Endothelial cell of umbilical vein (primary cell): Measurements from ENCODE around the gene GAL3ST1. TPM values are rescaled to one million over a fixed set of nuclear protein-coding genes. Genes with fewer than 3 reads are reported as not detected.

Experiments
- BruUV-seq: library from RNA; stranded (reverse); fragments of 400-500 nt; replicated peaks from 2 replicates; lab custom pipeline; 2021; lab: Mats Ljungman, UMichigan
- CTCF ChIA-PET: fragments of 300-600, 350-600 bp; sonication (Branson Sonifier 250); formaldehyde crosslinking; loops from one replicate; lab custom pipeline; 2021; ENCODE audit warnings: antibody characterized with exemption, inconsistent platforms; lab: Charles Lee
- POLR2A ChIA-PET: fragments of 300-600, 350-600 bp; sonication (Branson Sonifier 250); formaldehyde crosslinking; loops from one replicate; lab custom pipeline; 2021; ENCODE audit warnings: antibody characterized with exemption, inconsistent platforms; lab: Charles Lee
- DNase-seq: peaks from one replicate; pipeline ENCODE4 v3.0.0-alpha.2; 2011; ENCODE audit warnings: low read depth, low spot score
- FAIRE-seq: peaks from 2 replicates; lab custom pipeline; 2011; peaks lifted over from hg19 to GRCh38; lab: Jason Lieb, UNC
- H2AFZ ChIP-seq: 2 replicates; pipeline ENCODE4 v1.6.0; 2012; ENCODE audit warnings: low read depth, low read length, control low read depth, inconsistent platforms
- H3K27ac ChIP-seq: 2 replicates; pipeline ENCODE4 v1.5.1; 2011; ENCODE audit warnings: low read depth, mild to moderate bottlenecking, control low read depth, low read length, moderate library complexity; ENCODE audit not compliant: insufficient read depth
- H3K27me3 ChIP-seq, 2 experiments: 2 replicates each; pipeline versions ENCODE4 v1.6.0 to v1.6.1; 2011; ENCODE audit warnings: low read length in 2 of 2, mixed read lengths in 1 of 2; ENCODE audit not compliant: control insufficient read depth in 2 of 2, insufficient read depth in 2 of 2
- H3K36me3 ChIP-seq, 2 experiments: 2 replicates in 1 of 2; 3 replicates in 1 of 2; pipeline ENCODE4 v1.5.1; 2011; ENCODE audit warnings: low read length in 2 of 2, mild to moderate bottlenecking in 1 of 2, moderate library complexity in 1 of 2; ENCODE audit not compliant: control insufficient read depth in 2 of 2, insufficient read depth in 2 of 2; ENCODE audit errors: extremely low read depth in 1 of 2
- H3K4me1 ChIP-seq: 3 replicates; pipeline ENCODE4 v1.5.1; 2011; ENCODE audit warnings: mild to moderate bottlenecking, low read length; ENCODE audit not compliant: control insufficient read depth, insufficient read depth; ENCODE audit errors: extremely low read depth
- H3K4me2 ChIP-seq: 2 replicates; pipeline ENCODE4 v1.6.1; 2011; ENCODE audit warnings: low read length, control low read depth, mixed read lengths; ENCODE audit not compliant: insufficient read depth
- H3K4me3 ChIP-seq, 3 experiments: fragments of 200-600 bp in 1 of 3; sonication (generic), shearing (Covaris generic) in 1 of 3; replicated peaks in 1 of 3; 2 replicates each; pipeline ENCODE4 v1.5.1; 2011 to 2016; ENCODE audit warnings: control low read depth in 3 of 3, low read length in 3 of 3, mild to moderate bottlenecking in 2 of 3, inconsistent platforms in 1 of 3, low read depth in 1 of 3, moderate library complexity in 1 of 3; ENCODE audit not compliant: insufficient read depth in 1 of 3
- H3K79me2 ChIP-seq: 2 replicates; pipeline ENCODE4 v1.6.0; 2012; ENCODE audit warnings: low read length, inconsistent platforms; ENCODE audit not compliant: control insufficient read depth, insufficient read depth
- H3K9ac ChIP-seq: replicated peaks from 2 replicates; pipeline ENCODE3; 2011; ENCODE audit warnings: low read length, control low read depth; ENCODE audit not compliant: insufficient read depth; ENCODE audit errors: extremely low read depth
- H3K9me1 ChIP-seq: replicated peaks from 3 replicates; pipeline ENCODE4 v1.6.0; 2011; ENCODE audit warnings: mild to moderate bottlenecking, low read length; ENCODE audit not compliant: control insufficient read depth, insufficient read depth; ENCODE audit errors: extremely low read depth
- H3K9me3 ChIP-seq: replicated peaks from 2 replicates; pipeline ENCODE4 v1.5.1; 2012; ENCODE audit warnings: low read length, inconsistent platforms; ENCODE audit not compliant: control insufficient read depth, insufficient read depth
- H4K20me1 ChIP-seq: replicated peaks from 2 replicates; pipeline ENCODE3; 2011; ENCODE audit warnings: mild to moderate bottlenecking, low read length; ENCODE audit not compliant: control insufficient read depth, insufficient read depth; ENCODE audit errors: extremely low read depth
- EZH2 ChIP-seq: IDR thresholded peaks from 2 replicates; pipeline ENCODE4 v1.6.1; 2012; ENCODE audit warnings: borderline replicate concordance, low read depth, mild to moderate bottlenecking, moderate library complexity, low read length, inconsistent platforms; ENCODE audit not compliant: severe bottlenecking
- FOS ChIP-seq: IDR thresholded peaks from 2 replicates; pipeline ENCODE4 v1.6.1; 2011; ENCODE audit warnings: mild to moderate bottlenecking, low read length, moderate library complexity, borderline replicate concordance; ENCODE audit not compliant: insufficient read depth
- GATA2 ChIP-seq: IDR thresholded peaks from 2 replicates; pipeline ENCODE4 v1.7.0; 2011; ENCODE audit warnings: low read depth, mild to moderate bottlenecking, moderate library complexity, mixed read lengths, low read length; ENCODE audit not compliant: insufficient read length, insufficient read depth
- JUN ChIP-seq: IDR thresholded peaks from 2 replicates; pipeline ENCODE4 v1.6.1; 2011; ENCODE audit warnings: borderline replicate concordance, low read depth; ENCODE audit not compliant: insufficient read length, insufficient read depth
- MYC ChIP-seq: IDR thresholded peaks from one replicate; pipeline ENCODE4 v1.6.1; 2011; ENCODE audit warnings: mild to moderate bottlenecking, low read depth, low read length
- POLR2A ChIP-seq: IDR thresholded peaks from 2 replicates; pipeline ENCODE4 v1.6.1; 2012; ENCODE audit warnings: low read depth, mild to moderate bottlenecking, control low read depth, low read length
- POLR2AphosphoS5 ChIP-seq: IDR thresholded peaks from 2 replicates; pipeline ENCODE4 v1.6.1; 2012; ENCODE audit warnings: low read depth, mild to moderate bottlenecking, control low read depth, low read length, moderate library complexity; ENCODE audit not compliant: insufficient read depth
- dilution Hi-C: fragments of 300-500 bp; cut with MboI; formaldehyde crosslinking; loops from one replicate; pipeline ENCODE4 v1.15.0; 2019; ENCODE audit warnings: low sequenced_read_pairs; ENCODE audit not compliant: extremely low pct_ligation_motif_present
- intact Hi-C: fragments of 100-400 bp; cut with micrococcal nuclease; formaldehyde crosslinking; loops from one replicate; pipeline ENCODE4 v1.10.0; 2022
- polyA plus RNA-seq, 4 experiments: library from polyadenylated mRNA; depleted of rRNA in 3 of 4; stranded (reverse) in 3 of 4; unstranded in 1 of 4; fragments of >200 nt; gene quantifications; 2 replicates each; pipeline versions ENCODE4 v1.2.1 to v1.2.3, GENCODE V29; 2011 to 2012; ENCODE audit warnings: missing spikeins in 1 of 4
- total RNA-seq: library from RNA; stranded (reverse); gene quantifications from 2 replicates; pipeline ENCODE4 v1.2.3, GENCODE V29; 2021
- TF ChIP-seq, protein P1 (sequence below), 2 donors: IDR thresholded peaks; 1 replicate in 1 of 2; 2 replicates in 1 of 2; pipeline ENCODE4 v1.5.1; 2011; ENCODE audit warnings: low read length in 2 of 2, mild to moderate bottlenecking in 2 of 2, moderate library complexity in 2 of 2, control low read depth in 1 of 2, inconsistent platforms in 1 of 2, low read depth in 1 of 2; ENCODE audit not compliant: insufficient read depth in 1 of 2; ENCODE audit errors: extremely low read depth in 1 of 2
- TF ChIP-seq, protein P2 (sequence below): IDR thresholded peaks from 2 replicates; pipeline ENCODE4 v1.6.1; 2011; ENCODE audit not compliant: insufficient read depth, insufficient read length

GAL3ST1 gene
- total and polyA plus RNA-seq, 2 donors (not counting 3 experiments of a cell fraction or from before 2014, with no cell fraction given): not detected

DNA sequence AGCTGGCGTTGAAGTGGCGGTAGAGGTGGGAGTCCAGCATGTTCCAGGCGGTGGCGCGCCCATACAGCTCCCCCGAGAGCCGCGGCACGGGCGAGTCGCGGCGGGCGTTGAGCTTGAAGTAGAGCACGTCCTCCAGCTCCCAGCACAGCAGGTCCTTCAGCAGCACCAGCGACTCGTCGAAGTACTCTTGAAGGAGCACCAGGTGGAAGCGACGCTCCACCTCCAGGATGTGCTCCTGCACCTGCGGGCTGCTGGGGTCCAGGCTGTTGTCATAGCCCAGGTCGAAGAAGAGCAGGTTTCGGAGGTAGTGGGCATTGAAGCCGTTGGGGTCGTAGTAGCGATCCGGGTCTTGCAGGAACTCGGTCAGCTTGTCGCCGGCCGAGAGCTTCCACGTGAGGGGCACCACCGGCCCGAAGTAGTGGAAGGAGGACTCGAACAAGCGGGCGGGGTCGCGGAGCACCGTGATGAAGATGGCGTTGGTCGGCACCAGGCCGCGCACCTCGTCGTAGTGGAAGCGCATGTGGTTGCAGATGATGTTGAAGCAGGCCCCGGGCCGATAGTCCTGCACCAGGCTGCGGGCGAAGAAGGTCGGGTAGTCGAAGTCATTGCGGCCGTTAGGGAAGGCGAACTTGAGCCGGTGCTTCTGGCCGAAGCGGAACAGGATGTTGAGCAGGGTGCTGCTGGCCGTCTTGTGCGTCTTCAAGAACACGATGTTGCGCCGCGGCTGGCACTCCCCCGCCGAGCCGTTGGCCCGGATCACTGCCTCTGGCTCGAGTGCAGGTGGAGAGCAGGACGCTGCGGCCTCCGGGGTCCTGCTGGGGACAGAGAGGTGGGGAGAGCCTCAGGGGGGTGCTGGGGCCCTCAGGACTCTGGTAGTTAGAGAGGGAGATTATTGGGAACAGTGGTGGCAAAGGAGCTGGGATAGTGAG, 18.9 kb downstream of the GAL3ST1 start:
- TF ChIP-seq EZH2 (no peak), FOS (no peak), MYC (no peak), POLR2A (no peak), JUN (no peak)
- ChIA-PET CTCF (interaction anchor here (1.0 kb wide), 1 partner anchor 11 kb away, joined by 3 read pairs; no protein-coding TSS in a partner anchor), POLR2A (no interaction called here)
- dilution Hi-C loops (no loop called here), intact Hi-C loops (no loop called here)
- no peaks in the 10 kb centered on the region for H4K20me1 ChIP-seq
- no peaks in the 10 kb centered on the region for H3K9me3 ChIP-seq
- no peak overlapping the region for H2AFZ ChIP-seq
- H3K9ac ChIP-seq: no peak overlapping the region
- H3K4me2 ChIP-seq: no peak overlapping the region
- FAIRE-seq (no peak), DNase-seq (no peak)
- H3K27ac ChIP-seq: no peak overlapping the region
- BruUV-seq: no TSS peak
- H3K27me3 ChIP-seq: no peaks in the 10 kb centered on the region
- H3K9me1 ChIP-seq: no peaks in the 10 kb centered on the region
- H3K79me2 ChIP-seq: no peaks in the 10 kb centered on the region
- H3K4me3 ChIP-seq: no peak overlapping the region
- no peaks in the 10 kb centered on the region for H3K4me1 ChIP-seq
- no peaks in the 10 kb centered on the region for H3K36me3 ChIP-seq

DNA sequence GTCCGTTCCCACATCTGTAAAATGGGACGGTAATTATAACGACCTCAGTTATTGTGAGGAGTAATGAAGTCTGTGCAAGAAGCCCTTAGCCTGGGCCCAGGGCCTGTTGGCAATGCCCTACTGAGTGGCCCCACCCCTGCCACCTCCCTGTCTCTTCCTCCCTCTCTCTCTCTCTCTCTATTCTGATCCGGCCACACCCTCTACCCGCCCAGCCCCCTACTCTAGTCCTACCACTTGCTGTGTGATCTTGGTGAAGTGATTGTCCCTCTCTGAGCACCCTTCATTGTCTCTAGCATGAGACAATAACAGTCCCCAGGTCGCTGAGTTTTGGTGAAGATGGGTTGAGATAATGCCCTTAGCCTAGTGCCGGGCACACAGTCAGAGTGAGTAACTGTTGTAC, 20.5 kb downstream of the GAL3ST1 start:
- H3K79me2 ChIP-seq: no peaks in the 10 kb centered on the region
- H3K36me3 ChIP-seq: no peaks in the 10 kb centered on the region
- H3K27me3 ChIP-seq: peaks cover 0 to 2% of the 10 kb centered on the region in 2 experiments
- H3K4me3 ChIP-seq: no peak overlapping the region
- H4K20me1 ChIP-seq: no peaks in the 10 kb centered on the region
- H2AFZ ChIP-seq: no peak overlapping the region
- DNase-seq (no peak), FAIRE-seq (no peak)
- H3K4me2 ChIP-seq: no peak overlapping the region
- no TSS peak for BruUV-seq
- ChIA-PET CTCF (no interaction called here), POLR2A (no interaction called here)
- no peaks in the 10 kb centered on the region for H3K4me1 ChIP-seq
- TF ChIP-seq JUN: no peak
- TF ChIP-seq, protein P1, sequence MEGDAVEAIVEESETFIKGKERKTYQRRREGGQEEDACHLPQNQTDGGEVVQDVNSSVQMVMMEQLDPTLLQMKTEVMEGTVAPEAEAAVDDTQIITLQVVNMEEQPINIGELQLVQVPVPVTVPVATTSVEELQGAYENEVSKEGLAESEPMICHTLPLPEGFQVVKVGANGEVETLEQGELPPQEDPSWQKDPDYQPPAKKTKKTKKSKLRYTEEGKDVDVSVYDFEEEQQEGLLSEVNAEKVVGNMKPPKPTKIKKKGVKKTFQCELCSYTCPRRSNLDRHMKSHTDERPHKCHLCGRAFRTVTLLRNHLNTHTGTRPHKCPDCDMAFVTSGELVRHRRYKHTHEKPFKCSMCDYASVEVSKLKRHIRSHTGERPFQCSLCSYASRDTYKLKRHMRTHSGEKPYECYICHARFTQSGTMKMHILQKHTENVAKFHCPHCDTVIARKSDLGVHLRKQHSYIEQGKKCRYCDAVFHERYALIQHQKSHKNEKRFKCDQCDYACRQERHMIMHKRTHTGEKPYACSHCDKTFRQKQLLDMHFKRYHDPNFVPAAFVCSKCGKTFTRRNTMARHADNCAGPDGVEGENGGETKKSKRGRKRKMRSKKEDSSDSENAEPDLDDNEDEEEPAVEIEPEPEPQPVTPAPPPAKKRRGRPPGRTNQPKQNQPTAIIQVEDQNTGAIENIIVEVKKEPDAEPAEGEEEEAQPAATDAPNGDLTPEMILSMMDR (IDR thresholded peaks at IDR 0.05; ENCODE audit: extremely low read depth in 1 of 2, insufficient read depth in 1 of 2, low read depth in 1 of 2, low read length in 2 of 2): no peak
- no peak for TF ChIP-seq POLR2A
- no peak for TF ChIP-seq MYC
- no peak for TF ChIP-seq FOS
- TF ChIP-seq, protein P2, sequence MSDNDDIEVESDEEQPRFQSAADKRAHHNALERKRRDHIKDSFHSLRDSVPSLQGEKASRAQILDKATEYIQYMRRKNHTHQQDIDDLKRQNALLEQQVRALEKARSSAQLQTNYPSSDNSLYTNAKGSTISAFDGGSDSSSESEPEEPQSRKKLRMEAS: no peak
- no peak for TF ChIP-seq EZH2
- TF ChIP-seq GATA2: no peak
- TF ChIP-seq POLR2AphosphoS5: no peak
- H3K9me3 ChIP-seq: no peaks in the 10 kb centered on the region
- intact Hi-C loops: no loop called here
- H3K9me1 ChIP-seq: no peaks in the 10 kb centered on the region
- dilution Hi-C loops: no loop called here
- H3K27ac ChIP-seq: no peak overlapping the region
- no peak overlapping the region for H3K9ac ChIP-seq
